Spleen (tissue), 11 donors: ENCODE data around the gene PCP2. TPM values are rescaled to one million over a fixed set of nuclear protein-coding genes. Genes with fewer than 3 reads are reported as not detected.
A peak's percentile ranks its signal among the peaks of the same experiment; 100 is the strongest.

Source experiments
- DNase-seq: peaks from one replicate; pipeline ENCODE4 v3.0.0-alpha.2; 2020
- H3K27ac ChIP-seq, 8 donors: fragments of 200-600 bp; sonication (generic) in 7 of 8; 1 replicate in 4 of 8; 2 replicates in 4 of 8; pipeline versions ENCODE4 v1.5.0 to v1.8.0; 2016 to 2021; ENCODE audit warnings: inconsistent platforms in 4 of 8, mild to moderate bottlenecking in 4 of 8, moderate library complexity in 1 of 8
- H3K27me3 ChIP-seq, 7 donors: fragments of 200-600 bp; sonication (generic) in 6 of 7; replicated peaks in 1 of 7; 1 replicate in 4 of 7; 2 replicates in 3 of 7; pipeline versions ENCODE4 v1.5.0 to v1.8.0; 2016 to 2021; ENCODE audit warnings: inconsistent platforms in 3 of 7, mild to moderate bottlenecking in 1 of 7
- H3K36me3 ChIP-seq, 6 donors: fragments of 200-600 bp; sonication (generic) in 5 of 6; 1 replicate in 4 of 6; 2 replicates in 2 of 6; pipeline versions ENCODE4 v1.5.0 to v1.8.0; 2016 to 2021; ENCODE audit warnings: inconsistent platforms in 2 of 6
- H3K4me1 ChIP-seq, 6 donors: fragments of 200-600 bp; sonication (generic) in 5 of 6; 1 replicate in 3 of 6; 2 replicates in 3 of 6; pipeline versions ENCODE4 v1.5.0 to v1.8.0; 2016 to 2021; ENCODE audit warnings: inconsistent platforms in 3 of 6
- H3K4me3 ChIP-seq, 8 donors: fragments of 200-600 bp; sonication (generic) in 7 of 8; 1 replicate in 4 of 8; 2 replicates in 4 of 8; pipeline versions ENCODE4 v1.5.0 to v1.8.0; 2016 to 2021; ENCODE audit warnings: inconsistent platforms in 4 of 8, mild to moderate bottlenecking in 4 of 8, moderate library complexity in 2 of 8
- H3K9me3 ChIP-seq, 8 donors: fragments of 200-600 bp; sonication (generic) in 7 of 8; 1 replicate in 4 of 8; 2 replicates in 4 of 8; pipeline versions ENCODE4 v1.5.0 to v1.8.0; 2016 to 2021; ENCODE audit warnings: inconsistent platforms in 4 of 8
- CTCF ChIP-seq, 11 experiments: fragments of 200-600 bp in 7 of 11; fragments of 450-650 bp in 4 of 11; sonication (generic) in 4 of 11; IDR thresholded peaks in 8 of 11; conservative IDR thresholded peaks in 3 of 11; 1 replicate in 7 of 11; 2 replicates in 4 of 11; pipeline versions ENCODE4 v1.4.0 to v1.8.0; 2016 to 2021; ENCODE audit warnings: antibody characterized with exemption in 11 of 11, inconsistent platforms in 4 of 11, mild to moderate bottlenecking in 1 of 11
- POLR2A ChIP-seq, 3 donors: fragments of 450-650 bp; IDR thresholded peaks; one replicate each; pipeline ENCODE4 v1.5.1; 2017; ENCODE audit warnings: antibody characterized with exemption in 3 of 3, mild to moderate bottlenecking in 1 of 3
- POLR2AphosphoS5 ChIP-seq, 3 donors: sonication (generic); formaldehyde crosslinking; IDR thresholded peaks; one replicate each; pipeline ENCODE4 v1.5.1; 2017; ENCODE audit warnings: antibody characterized with exemption in 3 of 3
- WGBS, 5 donors: extraction: QIAGEN DNeasy Blood & Tissue Kit in 3 of 5; methylation state at CpG; one replicate each; pipeline versions ENCODE4 v1.1.5 to v1.1.7; 2013 to 2018; 5-methylcytosine and 5-hydroxymethylcytosine counted together
- intact Hi-C: fragments of 100-400 bp; cut with DNase I; formaldehyde crosslinking; loops from one replicate; pipeline ENCODE4 v1.15.0; 2023; ENCODE audit warnings: low total_unique reads
- polyA plus RNA-seq, 3 donors: library from polyadenylated mRNA; stranded (reverse); fragments of 200-250 nt; gene quantifications; one replicate each; pipeline ENCODE4 v1.2.1, GENCODE V29; 2013
- total RNA-seq, 7 donors: library from RNA; depleted of rRNA in 3 of 7; stranded (reverse); fragments of >200 nt in 3 of 7; fragmentation: NEBNext Ultra II Directional in 4 of 7; extraction: Animal tissue kit (Norgen Biotek cat#: 25700) in 4 of 7; gene quantifications; one replicate each; pipeline versions ENCODE4 v1.1.0 to v1.2.1, GENCODE V29; 2016 to 2021
- donor health status: healthy with polysubstance abuse.
- donor health status: DM: no; HTN: no; CAD: no; lungs with moderate emphysema.
- donor health status: DM: no; HTN: no; CAD: no.
- donor health status: Bipolar disorder and iron deficiency.
- donor health status: healthy.
- donor health status: DM: no; HTN: no; CAD: no.
- donor health status: DM: yes; HTN: yes; CAD: no.

PCP2 gene
- total and polyA plus RNA-seq, 10 donors = 1.5 to 5.9 (median 2.5) TPM; not detected in 1

- TF ChIP-seq POLR2AphosphoS5 (IDR thresholded peaks at IDR 0.05) = peak; percentile 91 to 93 (median 91)
- peak; percentile 37 to 100 (median 100) for TF ChIP-seq CTCF (IDR thresholded peaks at IDR 0.05 in 8 of 11, conservative IDR thresholded peaks at IDR 0.05 in 3 of 11)
- TF ChIP-seq POLR2A (IDR thresholded peaks at IDR 0.05) = peak in 2 of 3 donors; percentile 47 to 67
- peaks cover 0 to 42% (median 14%) of the 10 kb centered on the region in 7 donors for H3K27me3 ChIP-seq
- H3K9me3 ChIP-seq = no peaks in the 10 kb centered on the region
- peak; percentile 98 for DNase-seq
- WGBS, 5 donors = 0 to 1% (median 0%) methylated on average over 24 to 79 of the region's 79 CpGs
- H3K27ac ChIP-seq = peak within 1 kb of the TSS; percentile 78 to 98 (median 96)
- peak within 1 kb of the TSS; percentile 78 to 100 (median 94) for H3K4me3 ChIP-seq
- H3K4me1 ChIP-seq = peaks cover 6 to 80% (median 42%) of the 10 kb centered on the region in 6 donors
- peaks cover 0 to 39% (median 29%) of the 10 kb centered on the region in 6 donors for H3K36me3 ChIP-seq
- intact Hi-C loops = loop anchor here (5.0 kb wide), 2 partner anchors 113 to 117 kb away; no protein-coding TSS in a partner anchor
Measured at GRCh38 chr19:7680606-7681339, 47.3 kb upstream of the PCP2 start, which contains the start of gene TRAPPC5. Gene TRAPPC5 (plus strand): TSS chr19:7680833. CDS start chr19:7682254, 1,421 bp downstream.

- Histone ChIP-seq H3K9me3 (no peaks in the 10 kb centered on the region), H3K36me3 (peaks cover 0 to 31% (median 26%) of the 10 kb centered on the region in 6 donors), H3K4me1 (peaks cover 6 to 88% (median 46%) of the 10 kb centered on the region in 6 donors), H3K27ac (peak overlapping the region in 7 of 8 donors; percentile 91 to 98 (median 97)), H3K4me3 (peak overlapping the region in 7 of 8 donors; percentile 78 to 97 (median 93)), H3K27me3 (peaks cover 0 to 47% (median 14%) of the 10 kb centered on the region in 7 donors)
- DNase-seq = peak; percentile 70
- intact Hi-C loops = loop anchor here (5.0 kb wide), 2 partner anchors 113 to 117 kb away; no protein-coding TSS in a partner anchor
- TF ChIP-seq POLR2AphosphoS5 (IDR thresholded peaks at IDR 0.05) = no peak
- TF ChIP-seq POLR2A (IDR thresholded peaks at IDR 0.05) = no peak
- no peak for TF ChIP-seq CTCF (IDR thresholded peaks at IDR 0.05 in 8 of 11, conservative IDR thresholded peaks at IDR 0.05 in 3 of 11)
- 50 to 60% (median 56%) methylated on average over 22 of the region's 22 CpGs for WGBS, 5 donors
Measured at GRCh38 chr19:7679771-7680605, 46.5 kb upstream of the PCP2 start.

- H3K27ac ChIP-seq = peak overlapping the region in 7 of 8 donors; percentile 54 to 98 (median 97)
- 37 to 51% (median 42%) methylated on average over 19 to 30 of the region's 30 CpGs for WGBS, 5 donors
- peak in 1 of 3 donors; percentile 12 for TF ChIP-seq POLR2AphosphoS5 (IDR thresholded peaks at IDR 0.05)
- TF ChIP-seq POLR2A (IDR thresholded peaks at IDR 0.05) = no peak
- TF ChIP-seq CTCF (IDR thresholded peaks at IDR 0.05 in 8 of 11, conservative IDR thresholded peaks at IDR 0.05 in 3 of 11) = peak in 10 of 11 experiments; percentile 29 to 69 (median 56)
- no peaks in the 10 kb centered on the region for H3K9me3 ChIP-seq
- H3K4me1 ChIP-seq = peaks cover 6 to 95% (median 48%) of the 10 kb centered on the region in 6 donors
- peaks cover 0 to 23% (median 20%) of the 10 kb centered on the region in 6 donors for H3K36me3 ChIP-seq
- intact Hi-C loops = no loop called here
- H3K4me3 ChIP-seq = peak overlapping the region in 5 of 8 donors; percentile 13 to 96 (median 26)
- DNase-seq = peak; percentile 91
- peaks cover 0 to 47% (median 14%) of the 10 kb centered on the region in 7 donors for H3K27me3 ChIP-seq
Measured at GRCh38 chr19:7678971-7679751, 45.6 kb upstream of the PCP2 start.
